GOT3 (cell line): Measurements from ENCODE around the gene CTNNA1.
"Not testable (repeated sequence)": the region's sequence is repeated elsewhere in the genome, so short reads cannot be mapped to it uniquely, and the experiment has no call there.

ENCODE experiments used
- DNase-seq: peaks from one replicate; lab custom pipeline; 2025; ENCODE audit warnings: mixed read lengths; lab: John Stamatoyannopoulos, UW

The CTNNA1 gene

GRCh38 chr5:138757061-138757776 is 4.0 kb downstream of the CTNNA1 start:
- no peak for DNase-seq

GRCh38 chr5:138760448-138761110 is 7.4 kb downstream of the CTNNA1 start:
- no peak for DNase-seq

- not testable (repeated sequence) for DNase-seq
Observed at GRCh38 chr5:138761115-138761514, 7.9 kb downstream of the CTNNA1 start.

GRCh38 chr5:138761670-138762069 is 8.4 kb downstream of the CTNNA1 start:
- not testable (repeated sequence) for DNase-seq

GRCh38 chr5:138762110-138762509 is 8.9 kb downstream of the CTNNA1 start:
- DNase-seq, result no peak

- DNase-seq, result no peak
Observed at GRCh38 chr5:138763037-138763778, 10.0 kb downstream of the CTNNA1 start.

- DNase-seq, result no peak
Observed at GRCh38 chr5:138770291-138770690, 17.1 kb downstream of the CTNNA1 start.

GRCh38 chr5:138770977-138771376 is 17.8 kb downstream of the CTNNA1 start:
- no peak for DNase-seq

- no peak for DNase-seq
Observed at GRCh38 chr5:138772986-138773594, 19.9 kb downstream of the CTNNA1 start.

GRCh38 chr5:138773624-138774023 is 20.4 kb downstream of the CTNNA1 start:
- DNase-seq, result not testable (repeated sequence)

GRCh38 chr5:138775034-138775433 is 21.8 kb downstream of the CTNNA1 start:
- DNase-seq, result no peak

GRCh38 chr5:138778234-138778633 is 25.0 kb downstream of the CTNNA1 start:
- no peak for DNase-seq

- no peak for DNase-seq
Observed at GRCh38 chr5:138783976-138784375, 30.8 kb downstream of the CTNNA1 start.

GRCh38 chr5:138784590-138784989 is 31.4 kb downstream of the CTNNA1 start:
- DNase-seq, result no peak

- no peak for DNase-seq
Observed at GRCh38 chr5:138789771-138790242, 36.6 kb downstream of the CTNNA1 start.

- no peak for DNase-seq
Observed at GRCh38 chr5:138790684-138791083, 37.5 kb downstream of the CTNNA1 start.

- no peak for DNase-seq
Observed at GRCh38 chr5:138792195-138792790, 39.1 kb downstream of the CTNNA1 start.

- no peak for DNase-seq
Observed at GRCh38 chr5:138793575-138793974, 40.4 kb downstream of the CTNNA1 start.

GRCh38 chr5:138803285-138803684 is 50.1 kb downstream of the CTNNA1 start:
- DNase-seq, result no peak

- no peak for DNase-seq
Observed at GRCh38 chr5:138803935-138804334, 50.7 kb downstream of the CTNNA1 start.

- no peak for DNase-seq
Observed at GRCh38 chr5:138805096-138805495, 51.9 kb downstream of the CTNNA1 start.

GRCh38 chr5:138807182-138807581 is 54.0 kb downstream of the CTNNA1 start:
- DNase-seq, result no peak
